Stimulated activated CD4-positive, alpha-beta T cell treated with anti-CD3 and anti-CD28 coated beads, Interleukin-15, amount 100 ng/mL, for 1 hour (primary cell): Measurements from ENCODE around the gene IPO8.
"Not testable (repeated sequence)": the region's sequence is repeated elsewhere in the genome, so short reads cannot be mapped to it uniquely, and the experiment has no call there.

Experiments
- DNase-seq, 2 donors: peaks; one replicate each; pipeline ENCODE4 v3.0.0-alpha.2; 2020; ENCODE audit warnings: low read depth in 1 of 2, low spot score in 1 of 2

IPO8 gene

DNA sequence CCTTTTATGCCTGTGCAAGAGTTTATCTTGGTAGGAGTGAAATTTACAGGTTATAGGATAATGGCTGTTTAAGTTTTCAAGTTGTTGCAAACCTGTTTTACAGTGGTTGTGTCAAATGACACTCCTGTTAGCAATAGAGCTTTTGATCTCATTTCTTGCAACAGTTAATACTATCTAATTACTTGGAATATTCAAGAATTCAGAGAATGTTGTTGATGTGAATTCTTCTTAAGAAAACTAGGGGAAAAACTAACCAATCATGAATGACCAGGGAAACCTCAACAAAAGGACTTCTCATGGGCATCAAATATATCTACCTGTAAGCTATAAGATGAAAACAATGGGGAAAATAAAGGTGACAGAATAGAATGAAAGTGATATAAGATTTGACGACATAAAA is 85.0 kb downstream of the IPO8 start:
- no peak for DNase-seq

GRCh38 chr12:30609819-30610218 is 85.8 kb downstream of the IPO8 start:
- not testable (repeated sequence) for DNase-seq

DNA sequence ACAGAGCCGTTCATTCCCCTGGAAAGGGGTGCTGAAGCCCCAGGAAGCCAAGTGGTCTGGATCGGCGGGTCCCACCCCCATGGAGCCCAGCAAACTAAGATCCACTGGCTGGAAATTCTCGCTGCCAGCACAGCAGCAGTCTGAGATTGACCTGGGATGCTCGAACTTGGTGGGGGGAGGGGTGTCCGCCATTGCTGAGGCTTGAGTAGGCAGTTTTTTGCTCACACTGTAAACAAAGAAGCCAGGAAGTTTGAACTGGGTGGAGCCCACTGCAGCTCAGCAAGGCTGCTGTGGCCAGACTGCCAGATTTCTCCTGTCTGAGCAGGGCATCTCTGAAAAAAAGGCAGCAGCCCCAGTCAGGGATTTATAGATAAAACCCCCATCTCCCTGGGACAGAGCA is 91.4 kb downstream of the IPO8 start:
- not testable (repeated sequence) for DNase-seq

GRCh38 chr12:30603129-30603528 is 92.5 kb downstream of the IPO8 start:
- DNase-seq = no peak

GRCh38 chr12:30602678-30603077 is 93.0 kb downstream of the IPO8 start:
- no peak for DNase-seq

GRCh38 chr12:30599608-30600007 is 96.1 kb downstream of the IPO8 start:
- no peak for DNase-seq

DNA sequence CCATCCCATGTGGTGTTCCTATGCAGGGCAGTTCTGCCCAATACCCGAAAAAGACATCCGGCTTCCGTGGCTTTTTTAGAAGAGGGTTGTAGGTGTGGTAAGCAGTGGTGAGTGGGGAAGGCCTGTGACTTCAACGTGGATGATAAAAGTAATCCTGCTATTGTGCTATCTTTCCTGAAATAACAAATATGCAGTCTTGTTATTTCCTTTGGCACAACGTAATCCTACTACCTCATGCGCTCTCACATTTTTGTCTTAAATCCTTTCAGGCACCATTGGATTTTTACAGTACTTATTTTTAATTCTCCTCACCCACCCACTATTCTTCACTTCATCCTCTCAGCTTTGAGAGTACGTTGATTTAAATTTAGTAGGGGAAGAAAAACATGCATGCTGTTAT is 96.8 kb downstream of the IPO8 start:
- no peak for DNase-seq

GRCh38 chr12:30595742-30596141 is 99.9 kb downstream of the IPO8 start:
- DNase-seq = no peak

GRCh38 chr12:30594509-30594908 is 101.2 kb downstream of the IPO8 start:
- DNase-seq = no peak

GRCh38 chr12:30588572-30588971 is 107.1 kb downstream of the IPO8 start:
- not testable (repeated sequence) for DNase-seq

DNA sequence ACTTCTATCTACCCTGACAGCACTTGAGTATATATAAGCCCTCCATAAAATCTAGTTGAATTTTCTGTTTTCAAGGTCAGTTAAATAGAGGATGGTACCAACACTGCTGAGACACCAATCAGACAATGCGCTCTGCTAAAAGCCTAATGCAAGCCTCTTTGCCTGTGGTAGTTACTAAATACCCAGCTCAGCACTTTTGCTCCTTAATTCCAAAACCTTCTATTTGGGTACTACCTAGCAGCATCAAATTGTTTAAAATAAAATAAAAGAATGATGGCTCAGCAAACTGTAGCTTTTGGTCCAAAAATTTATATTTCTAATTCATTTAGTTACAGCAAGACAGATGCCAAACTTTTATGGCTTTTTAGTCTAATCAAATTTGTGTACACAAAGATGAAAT is 107.9 kb downstream of the IPO8 start:
- DNase-seq = no peak

DNA sequence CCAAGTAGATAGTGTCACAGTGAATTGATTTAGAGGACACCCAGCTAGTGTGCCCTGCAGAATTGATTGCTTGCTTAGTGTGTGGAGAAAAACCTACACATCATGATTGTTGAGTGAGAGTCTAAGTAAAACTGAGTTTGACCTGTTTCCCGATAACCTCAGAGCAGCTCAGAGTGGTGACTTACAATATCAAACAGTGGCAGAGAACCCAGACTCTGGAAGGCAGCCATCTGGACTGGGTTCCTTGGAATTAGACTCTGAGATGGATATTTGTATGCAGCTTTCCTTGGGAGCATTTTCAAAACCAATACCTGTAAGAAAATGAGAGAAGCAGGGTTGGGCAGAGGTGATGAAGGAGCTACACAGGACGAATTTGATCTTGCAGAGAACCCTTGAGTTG is 109.8 kb downstream of the IPO8 start:
- no peak for DNase-seq

GRCh38 chr12:30582943-30583342 is 112.7 kb downstream of the IPO8 start:
- no peak for DNase-seq

DNA sequence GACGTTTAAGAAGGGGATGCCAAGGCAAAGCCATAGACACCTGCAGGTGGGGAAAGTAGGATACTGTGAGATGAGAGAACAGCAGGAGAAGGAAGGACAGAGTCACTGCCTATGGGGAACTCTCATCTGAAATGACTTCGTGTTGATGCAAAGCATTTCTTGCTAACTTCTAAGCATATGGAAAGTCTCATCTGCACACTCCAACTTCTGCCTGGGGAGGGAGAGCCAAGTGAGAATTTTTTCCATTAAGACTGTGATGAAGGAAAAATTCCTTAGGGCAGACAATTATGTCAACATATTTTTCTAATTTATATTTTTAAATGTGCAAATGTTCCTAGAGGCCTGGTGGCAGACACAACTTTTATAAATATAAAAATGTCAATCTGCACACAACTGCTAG is 115.3 kb downstream of the IPO8 start:
- DNase-seq = no peak
